Stimulated activated CD4-positive, alpha-beta T cell treated with anti-CD3 and anti-CD28 coated beads, Interleukin-2, amount 100 ng/mL, for 24 hours (primary cell): ENCODE measurements around the gene DENND4B.

ENCODE experiments used
- DNase-seq, 2 donors: peaks; one replicate each; pipeline ENCODE4 v3.0.0-alpha.2; 2020

The DENND4B gene

GRCh38 chr1:153880962-153881361 lies 65.6 kb downstream of the DENND4B start:
- peak; percentile 23 to 30 for DNase-seq

GRCh38 chr1:153880024-153880423 lies 66.5 kb downstream of the DENND4B start:
- no peak for DNase-seq
